IMR-90 (cell line): ENCODE results near the gene PATE4. TPM values are rescaled to one million over a fixed set of nuclear protein-coding genes. Genes with fewer than 3 reads are reported as not detected.

Source experiments
- ATAC-seq: fragments of 200-7000 bp; cut with Tn5 transposase; 2 replicates; pipeline ENCODE4 v1.9.1; 2020; ENCODE audit warnings: low read depth, mild to moderate bottlenecking, moderate library complexity
- BruUV-seq: library from RNA; stranded (reverse); fragments of 400-500 nt; replicated peaks from 2 replicates; lab custom pipeline; 2021; lab: Mats Ljungman, UMichigan
- CTCF ChIA-PET: fragments of 300-600 bp; formaldehyde crosslinking; extraction: SDS; loops from one replicate; lab custom pipeline; 2021; ENCODE audit warnings: antibody characterized with exemption; lab: Yijun Ruan, JAX
- POLR2A ChIA-PET: fragments of 300-600 bp; sonication (Branson Sonifier 250); formaldehyde crosslinking; loops from one replicate; lab custom pipeline; 2022; ENCODE audit warnings: antibody characterized with exemption; ENCODE audit not compliant: unreplicated experiment; lab: Charles Lee
- DNase-seq: peaks from one replicate; pipeline ENCODE4 v3.0.0; 2013
- H2AFZ ChIP-seq: replicated peaks from 2 replicates; pipeline ENCODE3; 2013; ENCODE audit warnings: low read length, mild to moderate bottlenecking; ENCODE audit not compliant: poor library complexity
- H2AK5ac ChIP-seq: 2 replicates; pipeline ENCODE4 v1.6.1; 2013; ENCODE audit warnings: low read depth, low read length, inconsistent platforms
- H2AK9ac ChIP-seq: replicated peaks from 2 replicates; pipeline ENCODE3; 2013; ENCODE audit warnings: mild to moderate bottlenecking, low read depth, low read length, moderate library complexity; ENCODE audit not compliant: poor library complexity
- H2BK120ac ChIP-seq: 2 replicates; pipeline ENCODE4 v1.6.1; 2013; ENCODE audit warnings: low read depth, low read length, inconsistent platforms
- H2BK15ac ChIP-seq: 3 replicates; pipeline ENCODE4 v1.6.1; 2013; ENCODE audit warnings: low read depth, low read length, inconsistent platforms
- H2BK20ac ChIP-seq: 2 replicates; pipeline ENCODE4 v1.6.1; 2013; ENCODE audit warnings: low read depth, mild to moderate bottlenecking, inconsistent platforms, low read length, moderate library complexity
- H2BK5ac ChIP-seq: 2 replicates; pipeline ENCODE4 v1.6.1; 2013; ENCODE audit warnings: mild to moderate bottlenecking, low read depth, low read length, inconsistent platforms; ENCODE audit not compliant: poor library complexity, severe bottlenecking
- H3K14ac ChIP-seq: replicated peaks from 2 replicates; pipeline ENCODE4 v1.6.1; 2013; ENCODE audit warnings: low read depth, low read length, inconsistent platforms
- H3K18ac ChIP-seq: 2 replicates; pipeline ENCODE4 v1.6.1; 2013; ENCODE audit warnings: low read depth, low read length, control low read depth
- H3K23ac ChIP-seq: 2 replicates; pipeline ENCODE4 v1.6.1; 2013; ENCODE audit warnings: low read depth, low read length, inconsistent platforms
- H3K27ac ChIP-seq: 2 replicates; pipeline ENCODE4 v1.5.1; 2013; ENCODE audit warnings: mild to moderate bottlenecking, control low read depth, low read length; ENCODE audit not compliant: insufficient read depth
- H3K27me3 ChIP-seq: 2 replicates; pipeline ENCODE4 v1.6.1; 2013; ENCODE audit warnings: low read length; ENCODE audit not compliant: control insufficient read depth, insufficient read depth
- H3K36me3 ChIP-seq: 2 replicates; pipeline ENCODE4 v1.6.1; 2013; ENCODE audit warnings: low read length, mixed read lengths; ENCODE audit not compliant: control insufficient read depth, insufficient read depth
- H3K4ac ChIP-seq: 2 replicates; pipeline ENCODE4 v1.6.1; 2013; ENCODE audit warnings: low read depth, low read length, inconsistent platforms
- H3K4me1 ChIP-seq: 2 replicates; pipeline ENCODE4 v1.6.1; 2013; ENCODE audit warnings: low read length, mixed read lengths; ENCODE audit not compliant: control insufficient read depth, insufficient read depth
- H3K4me2 ChIP-seq: 2 replicates; pipeline ENCODE4 v1.6.1; 2013; ENCODE audit warnings: low read depth, mild to moderate bottlenecking, control low read depth, low read length, moderate library complexity
- H3K4me3 ChIP-seq: 2 replicates; pipeline ENCODE4 v1.5.1; 2013; ENCODE audit warnings: low read depth, mild to moderate bottlenecking, control low read depth, low read length, moderate library complexity; ENCODE audit not compliant: insufficient read depth
- H3K56ac ChIP-seq: 2 replicates; pipeline ENCODE4 v1.6.1; 2013; ENCODE audit warnings: low read length, inconsistent platforms; ENCODE audit not compliant: insufficient read depth; ENCODE audit errors: extremely low read depth
- H3K79me1 ChIP-seq, 2 experiments: 2 replicates each; pipeline ENCODE4 v1.6.1; 2013; ENCODE audit warnings: low read length in 2 of 2, inconsistent platforms in 1 of 2, low read depth in 1 of 2
- H3K9ac ChIP-seq: 2 replicates; pipeline ENCODE4 v1.6.1; 2013; ENCODE audit warnings: low read depth, low read length, control low read depth
- H3K9me1 ChIP-seq: 2 replicates; pipeline ENCODE4 v1.6.1; 2013; ENCODE audit warnings: low read length, inconsistent platforms; ENCODE audit not compliant: insufficient read depth
- H3K9me3 ChIP-seq: 2 replicates; pipeline ENCODE4 v1.6.1; 2013; ENCODE audit warnings: low read length; ENCODE audit not compliant: control insufficient read depth, insufficient read depth
- H4K20me1 ChIP-seq: 2 replicates; pipeline ENCODE4 v1.6.1; 2013; ENCODE audit warnings: low read length, inconsistent platforms; ENCODE audit not compliant: insufficient read depth
- H4K5ac ChIP-seq: 2 replicates; pipeline ENCODE4 v1.6.1; 2013; ENCODE audit warnings: mild to moderate bottlenecking, low read depth, low read length, control low read depth
- H4K8ac ChIP-seq, 2 experiments: 2 replicates each; pipeline ENCODE4 v1.6.1; 2013; ENCODE audit warnings: low read depth in 2 of 2, low read length in 2 of 2, control low read depth in 1 of 2, inconsistent platforms in 1 of 2
- H4K91ac ChIP-seq: 2 replicates; pipeline ENCODE4 v1.6.1; 2013; ENCODE audit warnings: low read depth, low read length, inconsistent platforms; ENCODE audit not compliant: insufficient read depth
- BHLHE40 ChIP-seq: fragments of 150-350 bp; IDR thresholded peaks from 2 replicates; pipeline ENCODE4 v1.6.1; 2016; ENCODE audit warnings: mild to moderate bottlenecking, low read depth, low read length
- CEBPB ChIP-seq: IDR thresholded peaks from 2 replicates; pipeline ENCODE4 v1.6.1; 2012; ENCODE audit warnings: low read depth, low read length, improper control_type of control experiment
- FOS ChIP-seq: fragments of 150-350 bp; IDR thresholded peaks from 2 replicates; pipeline ENCODE4 v1.6.1; 2016; ENCODE audit warnings: low read depth, low read length
- MAFK ChIP-seq: IDR thresholded peaks from 2 replicates; pipeline ENCODE4 v1.6.1; 2012; ENCODE audit warnings: low read depth, low read length, improper control_type of control experiment
- MAZ ChIP-seq: IDR thresholded peaks from 2 replicates; pipeline ENCODE4 v1.6.1; 2012; ENCODE audit warnings: low read depth, mild to moderate bottlenecking, low read length, improper control_type of control experiment, moderate library complexity, borderline replicate concordance
- MXI1 ChIP-seq: IDR thresholded peaks from 2 replicates; pipeline ENCODE4 v1.6.1; 2012; ENCODE audit warnings: low read depth, mild to moderate bottlenecking, low read length, moderate library complexity, borderline replicate concordance
- NFE2L2 ChIP-seq: fragments of 150-350 bp; IDR thresholded peaks from 2 replicates; pipeline ENCODE4 v1.6.1; 2016; ENCODE audit warnings: low read depth, mild to moderate bottlenecking, low read length
- POLR2A ChIP-seq: IDR thresholded peaks from 2 replicates; pipeline ENCODE4 v1.6.1; 2012; ENCODE audit warnings: mild to moderate bottlenecking, low read depth, low read length
- RAD21 ChIP-seq: IDR thresholded peaks from 2 replicates; pipeline ENCODE4 v1.6.1; 2012; ENCODE audit warnings: low read length, improper control_type of control experiment
- RFX5 ChIP-seq: IDR thresholded peaks from 2 replicates; pipeline ENCODE4 v1.8.0; 2012; ENCODE audit warnings: low read depth, mild to moderate bottlenecking, low read length, moderate library complexity
- WGBS, 2 experiments: methylation state at CpG; one replicate each; pipeline versions ENCODE4 v1.1.5 to v1.1.7; 2013; ENCODE audit warnings: missing lambda C conversion rate in 2 of 2; ENCODE audit not compliant: insufficient read length in 1 of 2; ENCODE audit errors: extremely low coverage in 2 of 2; 5-methylcytosine and 5-hydroxymethylcytosine counted together
- dilution Hi-C: fragments of 300-500 bp; cut with HindIII; formaldehyde crosslinking; loops from one replicate; pipeline ENCODE4 v1.14.3; 2018; ENCODE audit warnings: low sequenced_read_pairs; ENCODE audit not compliant: unreplicated experiment
- in situ Hi-C: fragments of 300-500 bp; cut with MboI; formaldehyde crosslinking; loops from 3 replicates; pipeline ENCODE4 v1.14.3; 2019; ENCODE audit warnings: low sequenced_read_pairs, inconsistent platforms, mixed read lengths
- intact Hi-C: fragments of 100-400 bp; cut with micrococcal nuclease; formaldehyde crosslinking; loops from 2 replicates; pipeline ENCODE4 v1.10.0; 2022
- polyA plus RNA-seq, 3 experiments: library from polyadenylated mRNA; depleted of rRNA; stranded (reverse); fragments of >200 nt; gene quantifications; 2 replicates each; pipeline ENCODE4 v1.2.3, GENCODE V29; 2012; ENCODE audit warnings: low replicate concordance in 1 of 3
- total RNA-seq: library from RNA; depleted of rRNA; stranded (reverse); fragments of >200 nt; gene quantifications from 2 replicates; pipeline ENCODE4 v1.2.3, GENCODE V29; 2012
- TF ChIP-seq, protein P1 (sequence below): fragments of 150-350 bp; IDR thresholded peaks from 2 replicates; pipeline ENCODE4 v1.6.1; 2016; ENCODE audit warnings: low read depth, mild to moderate bottlenecking, low read length, moderate library complexity, borderline replicate concordance
- TF ChIP-seq, protein P2 (sequence below): conservative IDR thresholded peaks from 2 replicates; pipeline ENCODE4 v1.5.1; 2012; ENCODE audit warnings: mild to moderate bottlenecking, low read depth, low read length, improper control_type of control experiment
- TF ChIP-seq, protein P3 (sequence below): fragments of 150-350 bp; IDR thresholded peaks from 2 replicates; pipeline ENCODE4 v1.6.1; 2017; ENCODE audit warnings: mild to moderate bottlenecking, antibody characterized with exemption, low read length, low read depth

PATE4 gene
- total and polyA plus RNA-seq, 2 of the 4 experiments (the other 2 are of a cell fraction), result not detected

DNA sequence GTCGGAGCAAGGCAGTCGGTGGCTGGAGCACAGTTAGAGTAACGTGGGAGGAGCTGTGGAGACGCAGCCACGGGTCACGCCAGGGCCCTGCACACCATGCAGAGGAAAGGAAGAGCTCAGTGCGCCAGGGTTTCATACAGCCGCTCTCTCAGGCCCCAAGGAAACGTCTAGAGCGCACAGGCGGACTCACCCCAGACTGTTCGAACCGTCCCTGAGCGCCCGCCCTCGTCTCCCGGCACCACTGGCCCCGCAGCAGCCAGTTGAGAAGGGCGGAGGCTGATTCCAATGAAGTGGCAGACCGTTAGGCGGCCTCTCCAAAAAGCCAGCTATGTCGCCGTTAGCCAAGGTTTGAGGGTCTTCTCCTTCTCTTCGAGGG, 53.9 kb downstream of the PATE4 start:
- no peaks in the 10 kb centered on the region for H3K9me1 ChIP-seq
- TF ChIP-seq CEBPB (no peak), MAZ (no peak), POLR2A (no peak), FOS (no peak), RAD21 (no peak), MAFK (no peak), MXI1 (no peak), RFX5 (no peak), NFE2L2 (no peak), BHLHE40 (no peak)
- TF ChIP-seq, protein P1, sequence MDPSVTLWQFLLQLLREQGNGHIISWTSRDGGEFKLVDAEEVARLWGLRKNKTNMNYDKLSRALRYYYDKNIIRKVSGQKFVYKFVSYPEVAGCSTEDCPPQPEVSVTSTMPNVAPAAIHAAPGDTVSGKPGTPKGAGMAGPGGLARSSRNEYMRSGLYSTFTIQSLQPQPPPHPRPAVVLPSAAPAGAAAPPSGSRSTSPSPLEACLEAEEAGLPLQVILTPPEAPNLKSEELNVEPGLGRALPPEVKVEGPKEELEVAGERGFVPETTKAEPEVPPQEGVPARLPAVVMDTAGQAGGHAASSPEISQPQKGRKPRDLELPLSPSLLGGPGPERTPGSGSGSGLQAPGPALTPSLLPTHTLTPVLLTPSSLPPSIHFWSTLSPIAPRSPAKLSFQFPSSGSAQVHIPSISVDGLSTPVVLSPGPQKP, result no peak
- TF ChIP-seq, protein P2, sequence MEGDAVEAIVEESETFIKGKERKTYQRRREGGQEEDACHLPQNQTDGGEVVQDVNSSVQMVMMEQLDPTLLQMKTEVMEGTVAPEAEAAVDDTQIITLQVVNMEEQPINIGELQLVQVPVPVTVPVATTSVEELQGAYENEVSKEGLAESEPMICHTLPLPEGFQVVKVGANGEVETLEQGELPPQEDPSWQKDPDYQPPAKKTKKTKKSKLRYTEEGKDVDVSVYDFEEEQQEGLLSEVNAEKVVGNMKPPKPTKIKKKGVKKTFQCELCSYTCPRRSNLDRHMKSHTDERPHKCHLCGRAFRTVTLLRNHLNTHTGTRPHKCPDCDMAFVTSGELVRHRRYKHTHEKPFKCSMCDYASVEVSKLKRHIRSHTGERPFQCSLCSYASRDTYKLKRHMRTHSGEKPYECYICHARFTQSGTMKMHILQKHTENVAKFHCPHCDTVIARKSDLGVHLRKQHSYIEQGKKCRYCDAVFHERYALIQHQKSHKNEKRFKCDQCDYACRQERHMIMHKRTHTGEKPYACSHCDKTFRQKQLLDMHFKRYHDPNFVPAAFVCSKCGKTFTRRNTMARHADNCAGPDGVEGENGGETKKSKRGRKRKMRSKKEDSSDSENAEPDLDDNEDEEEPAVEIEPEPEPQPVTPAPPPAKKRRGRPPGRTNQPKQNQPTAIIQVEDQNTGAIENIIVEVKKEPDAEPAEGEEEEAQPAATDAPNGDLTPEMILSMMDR, result no peak
- TF ChIP-seq, protein P3, sequence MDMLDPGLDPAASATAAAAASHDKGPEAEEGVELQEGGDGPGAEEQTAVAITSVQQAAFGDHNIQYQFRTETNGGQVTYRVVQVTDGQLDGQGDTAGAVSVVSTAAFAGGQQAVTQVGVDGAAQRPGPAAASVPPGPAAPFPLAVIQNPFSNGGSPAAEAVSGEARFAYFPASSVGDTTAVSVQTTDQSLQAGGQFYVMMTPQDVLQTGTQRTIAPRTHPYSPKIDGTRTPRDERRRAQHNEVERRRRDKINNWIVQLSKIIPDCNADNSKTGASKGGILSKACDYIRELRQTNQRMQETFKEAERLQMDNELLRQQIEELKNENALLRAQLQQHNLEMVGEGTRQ, result no peak
- in situ Hi-C loops (no loop called here), dilution Hi-C loops (no loop called here), intact Hi-C loops (no loop called here)
- H2AK9ac ChIP-seq, result peak overlapping the region; percentile 79
- H3K23ac ChIP-seq, result no peak overlapping the region
- 61% methylated on average over 16 of the region's 24 CpGs; no CpG with 5 or more reads in 1 of the 2 experiments for WGBS, 2 experiments
- H4K20me1 ChIP-seq, result no peaks in the 10 kb centered on the region
- peaks cover 0 to 18% of the 10 kb centered on the region in 2 experiments; a peak in 2 of 4 replicates for H3K79me1 ChIP-seq
- peak overlapping the region; percentile 12; the same call in 1 of the 2 replicates for H4K91ac ChIP-seq
- H2BK20ac ChIP-seq, result no peak overlapping the region
- no peak overlapping the region for H3K56ac ChIP-seq
- no peak overlapping the region; the same call in 1 of the 2 replicates for H3K27ac ChIP-seq
- no TSS peak for BruUV-seq
- DNase-seq (no peak), ATAC-seq (no peak)
- H2AFZ ChIP-seq, result peak overlapping the region; percentile 97
- ChIA-PET CTCF (interaction anchor here (0.6 kb wide), 1 partner anchor 415 kb away, joined by 3 read pairs; no protein-coding TSS in a partner anchor), POLR2A (no interaction called here)
- H3K4me1 ChIP-seq, result no peaks in the 10 kb centered on the region
- 0 out of 2 replicates have a peak overlapping the region, but pooled peaks have one; percentile 27 for H3K4ac ChIP-seq
- no peaks in the 10 kb centered on the region for H3K36me3 ChIP-seq
- no peaks in the 10 kb centered on the region for H3K27me3 ChIP-seq
- H3K4me3 ChIP-seq, result 0 out of 2 replicates have a peak overlapping the region, but pooled peaks have one; percentile 89
- no peak overlapping the region for H2BK15ac ChIP-seq
- H4K5ac ChIP-seq, result no peak overlapping the region
- H4K8ac ChIP-seq, result peak overlapping the region; percentile 31 to 34; a peak in 3 of 4 replicates
- peak overlapping the region; percentile 5; the same call in 1 of the 2 replicates for H3K4me2 ChIP-seq
- no peak overlapping the region for H2AK5ac ChIP-seq
- H2BK5ac ChIP-seq, result peak overlapping the region; percentile 1
- H3K9me3 ChIP-seq, result no peaks in the 10 kb centered on the region
- no peak overlapping the region for H3K18ac ChIP-seq
- no peak overlapping the region for H3K9ac ChIP-seq
- peak overlapping the region; percentile 34 for H2BK120ac ChIP-seq
- no peak overlapping the region for H3K14ac ChIP-seq
